Neural progenitor cell (in vitro differentiated cells): ENCODE data around the gene SOX9. TPM values are rescaled to one million over a fixed set of nuclear protein-coding genes. Genes with fewer than 3 reads are reported as not detected.
A peak's percentile ranks its signal among the peaks of the same experiment; 100 is the strongest.

ENCODE experiments used
- DNase-seq: peaks from one replicate; pipeline ENCODE4 v3.0.0-alpha.2; 2016; ENCODE audit warnings: low spot score
- H2AFZ ChIP-seq: fragments of 200-600 bp; sonication (generic); replicated peaks from 2 replicates; pipeline ENCODE4 v1.6.1; 2016; ENCODE audit warnings: antibody characterized with exemption
- H3F3A ChIP-seq: fragments of 200-600 bp; sonication (generic); 2 replicates; pipeline ENCODE4 v1.6.1; 2016; ENCODE audit warnings: antibody characterized with exemption, low read depth
- H3K27ac ChIP-seq: fragments of 200-600 bp; sonication (generic); 2 replicates; pipeline ENCODE4 v1.5.1; 2016; ENCODE audit warnings: mild to moderate bottlenecking
- H3K27me3 ChIP-seq: fragments of 200-600 bp; sonication (generic); 2 replicates; pipeline ENCODE4 v1.6.1; 2016; ENCODE audit warnings: mild to moderate bottlenecking, moderate library complexity
- H3K36me3 ChIP-seq: fragments of 200-600 bp; sonication (generic); 2 replicates; pipeline ENCODE4 v1.5.1; 2016
- H3K4me1 ChIP-seq: fragments of 200-600 bp; sonication (generic); 2 replicates; pipeline ENCODE4 v1.6.1; 2016; ENCODE audit warnings: mixed run types
- H3K4me2 ChIP-seq: fragments of 200-600 bp; sonication (generic); 2 replicates; pipeline ENCODE4 v1.6.1; 2016
- H3K4me3 ChIP-seq: fragments of 200-600 bp; sonication (generic); 2 replicates; pipeline ENCODE4 v1.5.1; 2016
- H3K79me2 ChIP-seq: fragments of 200-600 bp; sonication (generic); 2 replicates; pipeline ENCODE4 v1.6.1; 2016; ENCODE audit warnings: low read depth
- H3K9ac ChIP-seq: fragments of 200-600 bp; sonication (generic); 2 replicates; pipeline ENCODE4 v1.6.1; 2016
- H3K9me3 ChIP-seq: fragments of 200-600 bp; sonication (generic); 2 replicates; pipeline ENCODE4 v1.5.1; 2016; ENCODE audit warnings: low read depth
- H4K20me1 ChIP-seq: fragments of 200-600 bp; sonication (generic); 2 replicates; pipeline ENCODE4 v1.6.1; 2016; ENCODE audit warnings: low read depth
- H3K27ac Mint-ChIP-seq: 3 replicates; pipeline ENCODE4 v1.8.0; 2021; ENCODE audit warnings: mixed read lengths
- H3K27me3 Mint-ChIP-seq: 2 replicates; pipeline ENCODE4 v1.8.0; 2022; ENCODE audit warnings: low read depth, mild to moderate bottlenecking, inconsistent platforms, moderate library complexity, mixed read lengths; ENCODE audit not compliant: insufficient read depth
- H3K36me3 Mint-ChIP-seq: 3 replicates; pipeline ENCODE4 v1.8.0; 2021; ENCODE audit warnings: mixed read lengths
- H3K4me1 Mint-ChIP-seq: 3 replicates; pipeline ENCODE4 v1.8.0; 2021; ENCODE audit warnings: mixed read lengths
- H3K4me3 Mint-ChIP-seq: 3 replicates; pipeline ENCODE4 v1.8.0; 2021; ENCODE audit warnings: mild to moderate bottlenecking, moderate library complexity, mixed read lengths
- H3K9me3 Mint-ChIP-seq: 3 replicates; pipeline ENCODE4 v1.8.0; 2020; ENCODE audit warnings: mixed read lengths
- EZH2 ChIP-seq: fragments of 200-600 bp; sonication (generic); IDR thresholded peaks from 2 replicates; pipeline ENCODE4 v1.6.1; 2017; ENCODE audit warnings: antibody characterized with exemption, mild to moderate bottlenecking, moderate library complexity
- EZH2phosphoT487 ChIP-seq: fragments of 200-600 bp; sonication (generic); IDR thresholded peaks from 2 replicates; pipeline ENCODE4 v1.6.1; 2017; ENCODE audit warnings: antibody characterized with exemption
- total RNA-seq: library from RNA; depleted of rRNA; stranded (reverse); fragments of >200 nt; gene quantifications from 2 replicates; pipeline ENCODE4 v1.2.3, GENCODE V29; 2015; ENCODE audit warnings: low replicate concordance
- TF ChIP-seq, protein P1 (sequence below): fragments of 200-600 bp; sonication (generic); IDR thresholded peaks from 2 replicates; pipeline ENCODE4 v1.5.1; 2017; ENCODE audit warnings: antibody characterized with exemption, mild to moderate bottlenecking

Gene SOX9
- total RNA-seq, 1 donor from 2014 or later: 12.7 TPM

DNA sequence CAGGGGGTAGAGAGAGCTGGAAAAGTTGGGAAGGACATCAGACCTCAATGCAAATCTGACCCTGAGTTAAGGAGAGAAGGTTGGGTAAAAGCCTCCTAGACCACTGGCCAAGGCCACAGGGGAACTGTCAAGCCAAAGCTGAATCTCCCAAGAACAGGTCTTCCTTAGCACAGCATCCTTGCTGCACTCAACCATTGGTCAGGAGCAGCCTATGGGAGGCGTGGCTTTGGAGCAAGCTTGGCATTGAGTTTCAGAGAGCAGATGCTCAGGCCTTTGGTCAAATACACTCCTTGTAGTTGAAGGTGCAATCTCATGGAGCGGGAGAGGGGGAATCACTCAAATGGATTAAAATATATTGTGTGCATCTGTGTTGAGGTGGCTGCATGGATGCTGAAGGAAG is 21.8 kb downstream of the SOX9 start:
- no peaks in the 10 kb centered on the region for H3K79me2 ChIP-seq
- H4K20me1 ChIP-seq: no peaks in the 10 kb centered on the region
- TF ChIP-seq, protein P1, sequence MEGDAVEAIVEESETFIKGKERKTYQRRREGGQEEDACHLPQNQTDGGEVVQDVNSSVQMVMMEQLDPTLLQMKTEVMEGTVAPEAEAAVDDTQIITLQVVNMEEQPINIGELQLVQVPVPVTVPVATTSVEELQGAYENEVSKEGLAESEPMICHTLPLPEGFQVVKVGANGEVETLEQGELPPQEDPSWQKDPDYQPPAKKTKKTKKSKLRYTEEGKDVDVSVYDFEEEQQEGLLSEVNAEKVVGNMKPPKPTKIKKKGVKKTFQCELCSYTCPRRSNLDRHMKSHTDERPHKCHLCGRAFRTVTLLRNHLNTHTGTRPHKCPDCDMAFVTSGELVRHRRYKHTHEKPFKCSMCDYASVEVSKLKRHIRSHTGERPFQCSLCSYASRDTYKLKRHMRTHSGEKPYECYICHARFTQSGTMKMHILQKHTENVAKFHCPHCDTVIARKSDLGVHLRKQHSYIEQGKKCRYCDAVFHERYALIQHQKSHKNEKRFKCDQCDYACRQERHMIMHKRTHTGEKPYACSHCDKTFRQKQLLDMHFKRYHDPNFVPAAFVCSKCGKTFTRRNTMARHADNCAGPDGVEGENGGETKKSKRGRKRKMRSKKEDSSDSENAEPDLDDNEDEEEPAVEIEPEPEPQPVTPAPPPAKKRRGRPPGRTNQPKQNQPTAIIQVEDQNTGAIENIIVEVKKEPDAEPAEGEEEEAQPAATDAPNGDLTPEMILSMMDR: no peak
- TF ChIP-seq EZH2 (no peak), EZH2phosphoT487 (no peak)
- H3K9me3 ChIP-seq: no peaks in the 10 kb centered on the region
- DNase-seq: no peak
- H3K36me3 ChIP-seq: no peaks in the 10 kb centered on the region
- Mint-ChIP-seq H3K4me1 (peaks cover 21% of the 10 kb centered on the region), H3K4me3 (no peak overlapping the region), H3K36me3 (no peaks in the 10 kb centered on the region), H3K27me3 (peaks cover 11% of the 10 kb centered on the region), H3K27ac (no peak overlapping the region), H3K9me3 (no peaks in the 10 kb centered on the region)
- no peaks in the 10 kb centered on the region for H3F3A ChIP-seq
- H3K4me3 ChIP-seq: no peak overlapping the region
- H3K4me1 ChIP-seq: no peaks in the 10 kb centered on the region
- no peak overlapping the region for H3K4me2 ChIP-seq
- no peaks in the 10 kb centered on the region for H3K27me3 ChIP-seq
- no peak overlapping the region for H3K27ac ChIP-seq
- no peak overlapping the region for H3K9ac ChIP-seq
- no peak overlapping the region for H2AFZ ChIP-seq

DNA sequence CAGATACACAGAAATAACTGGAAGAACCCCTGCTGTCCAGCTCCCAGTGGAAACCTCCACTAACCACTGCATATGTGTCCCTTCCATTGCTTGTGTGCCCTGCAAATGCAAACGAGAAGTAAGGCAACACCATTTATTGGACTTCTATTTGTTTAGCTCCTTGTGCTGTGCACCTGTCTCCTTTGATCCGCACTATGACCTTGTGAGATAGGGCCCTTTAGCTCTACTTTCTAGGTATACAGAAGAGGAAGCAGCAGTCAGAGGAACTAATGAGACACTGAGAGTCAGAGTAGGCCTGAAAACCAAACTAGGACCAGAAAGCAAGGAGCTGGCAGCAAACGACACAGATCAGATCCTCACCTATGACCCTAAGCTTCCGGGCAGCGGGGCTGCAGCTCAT is 22.4 kb downstream of the SOX9 start:
- no peak overlapping the region for H3K4me3 Mint-ChIP-seq
- H3K9me3 Mint-ChIP-seq: no peaks in the 10 kb centered on the region
- H3K36me3 Mint-ChIP-seq: no peaks in the 10 kb centered on the region

DNA sequence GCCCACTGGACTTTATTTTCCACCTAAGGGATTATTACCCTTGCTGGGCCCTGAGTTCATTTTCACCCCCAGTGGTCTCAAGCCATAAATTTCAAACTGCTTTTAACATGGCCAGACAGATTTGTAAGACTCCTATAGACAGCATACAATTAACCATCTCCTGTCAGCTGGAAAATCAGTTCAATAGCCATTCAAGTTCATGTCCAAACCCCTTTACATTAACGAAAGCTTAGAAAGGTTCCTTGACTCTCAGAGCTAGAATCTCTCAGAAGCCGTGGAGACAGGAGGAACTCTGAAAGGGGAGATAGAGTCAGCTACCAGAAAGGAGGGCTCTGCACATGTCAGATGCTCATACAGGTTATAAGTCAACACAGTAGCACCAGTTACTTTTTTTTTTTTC is 23.3 kb downstream of the SOX9 start:
- TF ChIP-seq EZH2phosphoT487: no peak
- TF ChIP-seq, protein P1: no peak
- no peak for TF ChIP-seq EZH2
- Mint-ChIP-seq H3K4me3 (no peak overlapping the region), H3K9me3 (no peaks in the 10 kb centered on the region), H3K27ac (peak overlapping the region; percentile 13), H3K36me3 (no peaks in the 10 kb centered on the region), H3K4me1 (peaks cover 21% of the 10 kb centered on the region), H3K27me3 (peaks cover 11% of the 10 kb centered on the region)
- Histone ChIP-seq H3K9ac (no peak overlapping the region), H3K4me1 (no peaks in the 10 kb centered on the region), H3K4me3 (no peak overlapping the region), H3K79me2 (no peaks in the 10 kb centered on the region), H3K27ac (no peak overlapping the region), H3K36me3 (no peaks in the 10 kb centered on the region), H4K20me1 (no peaks in the 10 kb centered on the region), H3K4me2 (no peak overlapping the region), H2AFZ (no peak overlapping the region), H3F3A (no peaks in the 10 kb centered on the region), H3K27me3 (no peaks in the 10 kb centered on the region), H3K9me3 (no peaks in the 10 kb centered on the region)
- no peak for DNase-seq

More for the DNA sequence above, 22.4 kb downstream of the SOX9 start:
- Histone ChIP-seq H3K9me3 (no peaks in the 10 kb centered on the region), H3K4me1 (no peaks in the 10 kb centered on the region), H3K27me3 (no peaks in the 10 kb centered on the region), H3F3A (no peaks in the 10 kb centered on the region), H3K79me2 (no peaks in the 10 kb centered on the region), H3K36me3 (no peaks in the 10 kb centered on the region), H3K9ac (no peak overlapping the region), H4K20me1 (no peaks in the 10 kb centered on the region), H3K4me2 (no peak overlapping the region), H3K27ac (no peak overlapping the region), H2AFZ (no peak overlapping the region), H3K4me3 (no peak overlapping the region)
- Mint-ChIP-seq H3K4me1 (peaks cover 21% of the 10 kb centered on the region), H3K27me3 (peaks cover 11% of the 10 kb centered on the region), H3K27ac (no peak overlapping the region)
- TF ChIP-seq EZH2 (no peak), EZH2phosphoT487 (no peak)
- TF ChIP-seq, protein P1: no peak
- no peak for DNase-seq
